DOHH2 (cell line): ENCODE data around the gene CABLES1.

ENCODE experiments used
- H3F3A ChIP-seq: fragments of 200-600 bp; sonication (generic), shearing (Covaris generic); 2 replicates; pipeline ENCODE4 v1.6.0; 2016; ENCODE audit warnings: antibody characterized with exemption, mild to moderate bottlenecking; ENCODE audit not compliant: control insufficient read depth, insufficient read depth
- H3K27ac ChIP-seq: fragments of 200-600 bp; sonication (generic); 2 replicates; pipeline ENCODE4 v1.5.1; 2014; ENCODE audit warnings: low read depth, mild to moderate bottlenecking, low read length, moderate library complexity
- H3K27me3 ChIP-seq: fragments of 200-600 bp; sonication (generic); 2 replicates; pipeline ENCODE4 v1.6.1; 2014; ENCODE audit warnings: mild to moderate bottlenecking, low read length, mixed read lengths; ENCODE audit not compliant: control insufficient read depth
- H3K36me3 ChIP-seq: fragments of 200-600 bp; sonication (generic); 2 replicates; pipeline ENCODE4 v1.6.1; 2014; ENCODE audit warnings: mild to moderate bottlenecking, low read length, moderate library complexity, mixed read lengths; ENCODE audit not compliant: control insufficient read depth
- H3K4me1 ChIP-seq: fragments of 200-600 bp; sonication (generic); 2 replicates; pipeline ENCODE4 v1.6.1; 2014; ENCODE audit warnings: mild to moderate bottlenecking, low read length, mixed read lengths; ENCODE audit not compliant: control insufficient read depth
- H3K4me2 ChIP-seq: fragments of 200-600 bp; sonication (generic); 2 replicates; pipeline ENCODE4 v1.6.0; 2014; ENCODE audit warnings: mild to moderate bottlenecking, low read length, moderate library complexity
- H3K4me3 ChIP-seq: fragments of 200-600 bp; sonication (generic); 2 replicates; pipeline ENCODE4 v1.5.1; 2014; ENCODE audit warnings: mild to moderate bottlenecking, low read length, mixed read lengths
- H3K79me2 ChIP-seq: fragments of 200-600 bp; sonication (generic); 2 replicates; pipeline ENCODE4 v1.6.1; 2014; ENCODE audit warnings: mild to moderate bottlenecking, low read length, mixed read lengths; ENCODE audit not compliant: control insufficient read depth
- H3K9me2 ChIP-seq: fragments of 200-600 bp; sonication (generic); replicated peaks from 2 replicates; pipeline ENCODE4 v1.6.1; 2014; ENCODE audit warnings: mild to moderate bottlenecking, low read length, mixed read lengths; ENCODE audit not compliant: control insufficient read depth
- H3K9me3 ChIP-seq: fragments of 200-600 bp; sonication (generic); 2 replicates; pipeline ENCODE4 v1.6.1; 2014; ENCODE audit warnings: antibody characterized with exemption, low read length, mixed read lengths; ENCODE audit not compliant: control insufficient read depth, insufficient read depth
- H4K20me1 ChIP-seq: fragments of 200-600 bp; sonication (generic); 2 replicates; pipeline ENCODE4 v1.6.0; 2014; ENCODE audit warnings: low read depth, mild to moderate bottlenecking, antibody characterized with exemption, low read length, moderate library complexity; ENCODE audit not compliant: control insufficient read depth, insufficient read depth
- CTCF ChIP-seq: fragments of 200-600 bp; sonication (generic); IDR thresholded peaks from one replicate; pipeline ENCODE4 v1.5.1; 2014; ENCODE audit warnings: antibody characterized with exemption, mild to moderate bottlenecking, low read depth, low read length; ENCODE audit not compliant: poor library complexity, severe bottlenecking
- EZH2phosphoT487 ChIP-seq: fragments of 200-600 bp; sonication (generic); IDR thresholded peaks from 2 replicates; pipeline ENCODE4 v1.6.1; 2017; ENCODE audit warnings: borderline replicate concordance, mild to moderate bottlenecking, antibody characterized with exemption, low read length, moderate library complexity, mixed read lengths

The CABLES1 gene

GRCh38 chr18:23188068-23188760, 52.9 kb downstream of the CABLES1 start:
- Histone ChIP-seq H3F3A (no peaks in the 10 kb centered on the region), H3K36me3 (no peaks in the 10 kb centered on the region), H3K27me3 (no peaks in the 10 kb centered on the region), H3K27ac (no peak overlapping the region), H3K9me3 (no peaks in the 10 kb centered on the region), H4K20me1 (no peaks in the 10 kb centered on the region), H3K4me1 (peaks cover 17% of the 10 kb centered on the region), H3K4me3 (no peak overlapping the region), H3K9me2 (no peaks in the 10 kb centered on the region), H3K79me2 (no peaks in the 10 kb centered on the region), H3K4me2 (no peak overlapping the region)
- TF ChIP-seq EZH2phosphoT487 (no peak), CTCF (no peak)

- Histone ChIP-seq H3K27ac (no peak overlapping the region), H3K36me3 (no peaks in the 10 kb centered on the region), H3F3A (no peaks in the 10 kb centered on the region), H3K27me3 (no peaks in the 10 kb centered on the region), H3K4me1 (peaks cover 17% of the 10 kb centered on the region), H3K4me3 (no peak overlapping the region), H4K20me1 (no peaks in the 10 kb centered on the region), H3K4me2 (no peak overlapping the region), H3K9me3 (no peaks in the 10 kb centered on the region), H3K79me2 (no peaks in the 10 kb centered on the region), H3K9me2 (no peaks in the 10 kb centered on the region)
- TF ChIP-seq CTCF: no peak
- no peak for TF ChIP-seq EZH2phosphoT487
Measured at GRCh38 chr18:23189099-23189498, 53.8 kb downstream of the CABLES1 start.

DNA sequence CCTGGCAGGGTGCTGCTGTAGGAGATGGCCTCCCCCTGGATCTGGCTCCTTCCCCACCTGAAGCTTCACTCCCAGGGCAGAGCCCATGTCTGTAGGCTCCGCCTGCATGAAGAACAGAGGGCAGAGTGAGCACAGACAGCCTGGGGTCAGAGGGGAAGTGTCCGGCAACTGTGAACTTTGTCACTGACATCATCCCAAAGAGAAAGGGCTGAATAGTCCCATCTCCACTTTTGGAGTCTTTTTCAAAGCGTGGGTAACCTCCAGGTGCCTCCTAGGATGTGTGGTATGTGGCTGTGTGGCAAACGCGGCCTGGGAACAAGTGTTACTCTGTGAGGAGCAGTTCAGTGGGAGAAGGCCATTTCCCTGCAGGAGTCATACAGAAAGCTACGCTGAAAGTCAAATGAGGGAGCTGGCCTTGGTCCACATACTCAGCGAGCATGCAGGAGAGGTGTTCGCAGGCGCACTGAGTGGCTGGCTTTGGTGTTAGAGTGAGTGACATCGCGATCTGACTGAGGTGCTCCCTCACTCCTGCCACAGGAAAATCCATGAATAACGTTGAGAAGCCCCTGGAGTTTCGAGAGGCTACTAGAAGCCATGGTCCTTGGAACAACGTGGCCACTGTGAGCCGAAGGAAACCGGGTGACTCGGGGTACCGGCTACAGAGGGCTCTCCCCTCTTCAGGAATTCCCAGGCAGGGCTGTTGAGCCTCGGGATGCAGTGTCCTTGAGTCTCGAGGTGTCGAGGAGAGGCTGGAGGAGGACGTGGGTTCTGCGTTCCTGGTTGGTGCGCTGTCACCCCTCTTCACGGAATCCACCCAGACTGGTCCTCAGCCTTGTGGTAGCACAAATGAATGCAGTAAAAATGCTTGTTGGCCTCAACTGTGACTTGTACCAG, 54.7 kb downstream of the CABLES1 start:
- Histone ChIP-seq H3K9me3 (no peaks in the 10 kb centered on the region), H3K4me2 (no peak overlapping the region), H3K9me2 (no peaks in the 10 kb centered on the region), H4K20me1 (no peaks in the 10 kb centered on the region), H3K36me3 (no peaks in the 10 kb centered on the region), H3K4me1 (peaks cover 17% of the 10 kb centered on the region), H3K27ac (no peak overlapping the region), H3K79me2 (no peaks in the 10 kb centered on the region), H3F3A (no peaks in the 10 kb centered on the region), H3K4me3 (no peak overlapping the region), H3K27me3 (no peaks in the 10 kb centered on the region)
- TF ChIP-seq CTCF (no peak), EZH2phosphoT487 (no peak)
